HK-2 (cell line): ENCODE results near the gene SCAMP5.

Experiments
- DNase-seq: peaks from one replicate; pipeline ENCODE4 v3.0.0-alpha.2; 2018; ENCODE audit not compliant: unreplicated experiment

The SCAMP5 gene

GRCh38 chr15:75070674-75071073 is 75.3 kb downstream of the SCAMP5 start:
- no peak for DNase-seq
